ENCODE data around the gene NYAP1.

NYAP1 gene

DNA sequence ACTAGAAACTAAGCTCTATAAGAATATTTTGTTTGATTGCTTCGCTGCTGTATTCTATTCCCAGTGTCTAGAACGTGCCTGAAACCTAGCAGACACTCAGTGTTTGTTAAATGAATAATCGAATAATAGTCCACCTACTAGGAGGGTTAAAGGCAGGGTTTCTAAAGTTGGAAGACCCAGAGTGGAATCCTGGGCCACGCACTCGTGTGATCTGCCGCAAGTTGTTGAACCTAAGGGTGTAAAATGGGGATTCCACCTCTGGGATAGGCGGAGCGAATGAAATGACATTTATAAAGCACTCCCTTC, 54.6 kb downstream of the NYAP1 start:
- Histone ChIP-seq H2BK12ac (ENCODE audit: low read length) (no peak overlapping the region), H4K8ac (ENCODE audit: low read depth, low read length) (peak overlapping the region; percentile 46), H3K27me3 (ENCODE audit: insufficient read depth, low read length) (no peaks in the 10 kb centered on the region), H3K23ac (ENCODE audit: low read length) (no peak overlapping the region), H4K12ac (ENCODE audit: low read depth, low read length) (no peak overlapping the region), H3K4me1 (ENCODE audit: control insufficient read depth in 1 of 2, insufficient read depth in 2 of 2, low read length in 2 of 2) (peaks cover 2 to 3% of the 10 kb centered on the region in 2 experiments), H2BK5ac (ENCODE audit: low read depth, low read length, poor library complexity) (no peak overlapping the region), H3K79me2 (ENCODE audit: control insufficient read depth, insufficient read depth, low read length, poor library complexity) (no peaks in the 10 kb centered on the region), H3K18ac (ENCODE audit: low read length) (no peak overlapping the region), H3K4me3 (ENCODE audit: low read depth, low read length) (peak overlapping the region; percentile 2), H4K91ac (ENCODE audit: low read depth, low read length) (no peak overlapping the region), H3K4me2 (ENCODE audit: low read length) (peak overlapping the region; percentile 91), H3K9ac (ENCODE audit: low read length) (no peak overlapping the region), H2AFZ (ENCODE audit: insufficient read depth, low read length, poor library complexity) (peak overlapping the region; percentile 74), H3K4ac (ENCODE audit: low read depth, low read length) (no peak overlapping the region), H3K14ac (ENCODE audit: low read length) (no peak overlapping the region), H3K27ac (ENCODE audit: low read depth, low read length) (no peak overlapping the region), H2BK120ac (ENCODE audit: insufficient read depth, low read length, poor library complexity) (no peak overlapping the region), H3K9me3 (ENCODE audit: insufficient read depth, low read depth, low read length) (no peaks in the 10 kb centered on the region), H3K79me1 (ENCODE audit: low read length) (no peaks in the 10 kb centered on the region), H3K36me3 (ENCODE audit: control insufficient read depth in 1 of 2, insufficient read depth in 2 of 2, low read length in 2 of 2) (no peaks in the 10 kb centered on the region), H2AK5ac (ENCODE audit: low read length) (no peak overlapping the region)
- no peak for DNase-seq
- no CpG with 5 or more reads among the region's 8 CpGs for WGBS (ENCODE audit: extremely low coverage, insufficient coverage, insufficient read length)

DNA sequence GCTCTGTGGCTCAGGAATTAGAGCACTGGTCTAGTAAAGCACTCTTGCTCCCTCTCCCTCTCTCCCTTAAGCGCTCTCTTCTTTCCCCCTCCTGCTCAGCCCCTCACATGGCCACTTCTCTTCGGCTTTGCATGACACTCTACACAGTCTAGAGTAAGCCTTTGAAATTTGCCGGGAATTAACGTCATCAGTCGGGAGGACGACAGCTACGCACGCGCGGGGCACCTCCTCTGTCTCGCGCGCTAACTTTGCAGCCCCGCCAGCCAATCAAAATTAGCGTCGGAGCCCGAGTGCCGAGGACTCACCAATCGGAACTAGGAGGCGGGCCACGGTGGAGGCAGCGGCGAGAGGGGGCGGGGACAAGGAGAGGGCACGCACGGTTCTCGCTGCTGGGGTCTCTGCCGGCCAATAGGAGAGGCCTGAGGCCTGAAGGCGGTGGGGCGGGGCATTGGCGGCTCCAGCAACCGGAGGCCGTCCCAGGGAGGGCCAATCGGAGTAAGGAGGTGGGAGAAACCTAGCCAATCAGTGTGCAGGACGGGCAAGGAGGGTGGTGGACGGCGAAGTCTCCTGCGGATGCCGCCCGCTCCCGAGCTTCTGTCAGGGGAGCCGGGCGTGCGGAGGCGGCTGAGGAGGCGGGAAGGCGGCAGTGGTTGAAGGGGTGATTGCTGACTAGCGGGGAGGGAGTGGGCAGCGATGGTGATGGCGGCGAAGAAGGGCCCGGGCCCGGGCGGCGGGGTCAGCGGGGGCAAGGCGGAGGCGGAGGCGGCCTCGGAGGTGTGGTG, 55.1 kb downstream of the NYAP1 start, which contains the start of gene AGFG2:
AGFG2 (plus strand) TSS at position 550 of the 782 bp plus-strand sequence; CDS start at position 694, 144 bp downstream.
- Histone ChIP-seq H3K4me3 (ENCODE audit: low read depth, low read length) (peak within 1 kb of the TSS; percentile 82), H2BK120ac (ENCODE audit: insufficient read depth, low read length, poor library complexity) (no peak within 1 kb of the TSS), H3K79me1 (ENCODE audit: low read length) (no peaks in the 10 kb centered on the region), H3K79me2 (ENCODE audit: control insufficient read depth, insufficient read depth, low read length, poor library complexity) (no peaks in the 10 kb centered on the region), H3K23ac (ENCODE audit: low read length) (no peak within 1 kb of the TSS), H3K18ac (ENCODE audit: low read length) (no peak within 1 kb of the TSS), H4K91ac (ENCODE audit: low read depth, low read length) (no peak within 1 kb of the TSS), H2BK12ac (ENCODE audit: low read length) (no peak within 1 kb of the TSS), H4K12ac (ENCODE audit: low read depth, low read length) (no peak within 1 kb of the TSS), H3K14ac (ENCODE audit: low read length) (no peak within 1 kb of the TSS), H3K27me3 (ENCODE audit: insufficient read depth, low read length) (no peaks in the 10 kb centered on the region), H3K36me3 (ENCODE audit: control insufficient read depth in 1 of 2, insufficient read depth in 2 of 2, low read length in 2 of 2) (no peaks in the 10 kb centered on the region), H3K27ac (ENCODE audit: low read depth, low read length) (no peak within 1 kb of the TSS), H3K9me3 (ENCODE audit: insufficient read depth, low read depth, low read length) (no peaks in the 10 kb centered on the region), H4K8ac (ENCODE audit: low read depth, low read length) (peak within 1 kb of the TSS; percentile 46), H3K4ac (ENCODE audit: low read depth, low read length) (no peak within 1 kb of the TSS), H3K4me1 (ENCODE audit: control insufficient read depth in 1 of 2, insufficient read depth in 2 of 2, low read length in 2 of 2) (peaks cover 2 to 3% of the 10 kb centered on the region in 2 experiments), H2AK5ac (ENCODE audit: low read length) (no peak within 1 kb of the TSS), H2AFZ (ENCODE audit: insufficient read depth, low read length, poor library complexity) (peak within 1 kb of the TSS; percentile 74), H3K9ac (ENCODE audit: low read length) (no peak within 1 kb of the TSS), H3K4me2 (ENCODE audit: low read length) (peak within 1 kb of the TSS; percentile 92), H2BK5ac (ENCODE audit: low read depth, low read length, poor library complexity) (no peak within 1 kb of the TSS)
- WGBS (ENCODE audit: extremely low coverage, insufficient coverage, insufficient read length), result no CpG with 5 or more reads among the region's 60 CpGs
- peak; percentile 100 for DNase-seq

DNA sequence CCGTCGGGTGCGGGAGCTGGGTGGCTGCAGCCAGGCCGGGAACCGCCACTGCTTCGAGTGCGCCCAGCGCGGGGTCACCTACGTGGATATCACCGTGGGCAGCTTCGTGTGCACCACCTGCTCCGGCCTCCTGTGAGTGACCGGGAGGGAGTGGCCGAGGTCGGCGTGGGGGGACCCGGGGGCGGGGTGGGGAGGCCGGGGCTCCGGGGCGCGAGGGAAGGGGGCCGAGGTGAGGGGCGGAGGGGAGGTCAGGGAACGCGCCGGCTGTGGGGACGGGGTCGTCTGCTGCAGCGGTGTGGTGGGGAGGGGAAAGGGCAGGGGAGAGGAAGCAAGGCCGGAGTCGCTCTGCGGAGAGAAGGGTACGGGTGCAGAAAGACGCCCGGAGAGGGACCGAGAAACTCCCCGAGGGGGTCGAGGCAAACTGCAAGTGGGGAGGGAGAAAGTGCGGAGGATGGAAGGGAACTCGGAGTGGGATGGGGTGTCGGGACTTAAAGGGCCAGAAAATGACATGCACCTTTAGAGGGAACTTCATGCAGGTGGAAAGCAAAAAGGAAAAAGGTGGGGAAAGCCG, 55.8 kb downstream of the NYAP1 start:
- peak overlapping the region; percentile 92 for H3K4me2 ChIP-seq (ENCODE audit: low read length)
- no peaks in the 10 kb centered on the region for H3K36me3 ChIP-seq (ENCODE audit: control insufficient read depth in 1 of 2, insufficient read depth in 2 of 2, low read length in 2 of 2)
- peaks cover 2 to 5% of the 10 kb centered on the region in 2 experiments for H3K4me1 ChIP-seq (ENCODE audit: control insufficient read depth in 1 of 2, insufficient read depth in 2 of 2, low read length in 2 of 2)
- H3K27ac ChIP-seq (ENCODE audit: low read depth, low read length), result no peak overlapping the region
- H2BK12ac ChIP-seq (ENCODE audit: low read length), result no peak overlapping the region
- no peak overlapping the region for H3K23ac ChIP-seq (ENCODE audit: low read length)
- no peak overlapping the region for H3K18ac ChIP-seq (ENCODE audit: low read length)
- H3K4ac ChIP-seq (ENCODE audit: low read depth, low read length), result no peak overlapping the region
- H4K8ac ChIP-seq (ENCODE audit: low read depth, low read length), result peak overlapping the region; percentile 2
- H4K12ac ChIP-seq (ENCODE audit: low read depth, low read length), result no peak overlapping the region
- H3K9me3 ChIP-seq (ENCODE audit: insufficient read depth, low read depth, low read length), result no peaks in the 10 kb centered on the region
- H3K27me3 ChIP-seq (ENCODE audit: insufficient read depth, low read length), result no peaks in the 10 kb centered on the region
- WGBS (ENCODE audit: extremely low coverage, insufficient coverage, insufficient read length), result no CpG with 5 or more reads among the region's 44 CpGs
- no peak overlapping the region for H2BK5ac ChIP-seq (ENCODE audit: low read depth, low read length, poor library complexity)
- H2BK120ac ChIP-seq (ENCODE audit: insufficient read depth, low read length, poor library complexity), result no peak overlapping the region
- peak overlapping the region; percentile 1 for H2AFZ ChIP-seq (ENCODE audit: insufficient read depth, low read length, poor library complexity)
- H3K79me1 ChIP-seq (ENCODE audit: low read length), result no peaks in the 10 kb centered on the region
- H3K4me3 ChIP-seq (ENCODE audit: low read depth, low read length), result peak overlapping the region; percentile 82
- H3K9ac ChIP-seq (ENCODE audit: low read length), result no peak overlapping the region
- H3K79me2 ChIP-seq (ENCODE audit: control insufficient read depth, insufficient read depth, low read length, poor library complexity), result no peaks in the 10 kb centered on the region
- no peak overlapping the region for H3K14ac ChIP-seq (ENCODE audit: low read length)
- DNase-seq, result no peak
- no peak overlapping the region for H2AK5ac ChIP-seq (ENCODE audit: low read length)
- H4K91ac ChIP-seq (ENCODE audit: low read depth, low read length), result no peak overlapping the region

DNA sequence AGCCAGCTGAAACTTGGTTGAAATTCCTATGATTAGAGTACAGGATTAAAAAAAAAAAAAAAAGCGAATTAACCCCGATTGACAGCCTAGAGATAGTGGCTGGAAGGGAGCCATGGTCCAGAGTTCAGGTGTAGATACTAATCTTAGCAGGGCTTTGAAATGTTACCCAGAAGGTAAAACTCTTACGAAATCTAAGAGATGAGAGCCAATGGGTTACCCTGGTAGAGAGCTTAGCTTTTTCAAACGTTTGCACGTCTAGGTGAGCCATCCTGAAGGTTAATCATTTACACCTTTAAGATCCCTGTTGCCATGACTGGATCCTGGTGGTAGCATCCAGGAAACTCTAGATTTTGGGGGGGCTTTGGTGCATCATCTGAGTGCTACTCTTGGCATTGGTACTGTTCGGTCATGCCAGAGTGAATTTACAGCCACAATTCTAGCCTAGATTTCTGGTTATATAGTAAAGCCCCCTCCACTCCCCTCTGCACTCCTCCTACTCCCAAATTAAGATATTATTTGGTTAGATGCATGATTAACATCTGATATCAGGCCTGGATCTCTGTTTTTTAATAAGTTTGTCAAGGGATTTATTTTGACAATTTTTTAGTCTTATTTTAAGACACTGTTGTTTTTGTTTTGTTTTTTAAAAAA, 56.5 kb downstream of the NYAP1 start:
- Histone ChIP-seq H3K4me3 (ENCODE audit: low read depth, low read length) (no peak overlapping the region), H3K9ac (ENCODE audit: low read length) (no peak overlapping the region), H3K9me3 (ENCODE audit: insufficient read depth, low read depth, low read length) (no peaks in the 10 kb centered on the region), H3K27ac (ENCODE audit: low read depth, low read length) (no peak overlapping the region), H3K14ac (ENCODE audit: low read length) (no peak overlapping the region), H2BK5ac (ENCODE audit: low read depth, low read length, poor library complexity) (no peak overlapping the region), H2AFZ (ENCODE audit: insufficient read depth, low read length, poor library complexity) (no peak overlapping the region), H3K79me1 (ENCODE audit: low read length) (no peaks in the 10 kb centered on the region), H3K18ac (ENCODE audit: low read length) (no peak overlapping the region), H3K4me1 (ENCODE audit: control insufficient read depth in 1 of 2, insufficient read depth in 2 of 2, low read length in 2 of 2) (peaks cover 5 to 8% of the 10 kb centered on the region in 2 experiments), H3K4me2 (ENCODE audit: low read length) (peak overlapping the region; percentile 92), H2BK120ac (ENCODE audit: insufficient read depth, low read length, poor library complexity) (no peak overlapping the region), H4K91ac (ENCODE audit: low read depth, low read length) (no peak overlapping the region), H3K36me3 (ENCODE audit: control insufficient read depth in 1 of 2, insufficient read depth in 2 of 2, low read length in 2 of 2) (no peaks in the 10 kb centered on the region), H3K23ac (ENCODE audit: low read length) (no peak overlapping the region), H2AK5ac (ENCODE audit: low read length) (no peak overlapping the region), H3K79me2 (ENCODE audit: control insufficient read depth, insufficient read depth, low read length, poor library complexity) (no peaks in the 10 kb centered on the region), H3K4ac (ENCODE audit: low read depth, low read length) (no peak overlapping the region), H4K8ac (ENCODE audit: low read depth, low read length) (no peak overlapping the region), H3K27me3 (ENCODE audit: insufficient read depth, low read length) (no peaks in the 10 kb centered on the region), H2BK12ac (ENCODE audit: low read length) (no peak overlapping the region), H4K12ac (ENCODE audit: low read depth, low read length) (no peak overlapping the region)
- no CpG with 5 or more reads among the region's 6 CpGs for WGBS (ENCODE audit: extremely low coverage, insufficient coverage, insufficient read length)
- no peak for DNase-seq

Data from trophoblast cell (in vitro differentiated cells and primary cell).